Kidney epithelial cell (primary cell): ENCODE measurements around the gene TRIM2. TPM values are rescaled to one million over a fixed set of nuclear protein-coding genes. Genes with fewer than 3 reads are reported as not detected.

Experiments used
- DNase-seq: peaks from one replicate; pipeline ENCODE4 v3.0.0-alpha.2; 2010; ENCODE audit warnings: low read depth
- H3K27me3 ChIP-seq: 2 replicates; pipeline ENCODE4 v1.6.0; 2011; ENCODE audit warnings: low read length; ENCODE audit not compliant: control insufficient read depth, insufficient read depth
- H3K36me3 ChIP-seq: 2 replicates; pipeline ENCODE4 v1.5.1; 2011; ENCODE audit warnings: low read length; ENCODE audit not compliant: control insufficient read depth, insufficient read depth
- H3K4me3 ChIP-seq: 2 replicates; pipeline ENCODE4 v1.5.1; 2011; ENCODE audit warnings: low read depth, mild to moderate bottlenecking, control low read depth, low read length
- CTCF ChIP-seq: IDR thresholded peaks from 2 replicates; pipeline ENCODE4 v1.5.1; 2011; ENCODE audit warnings: mild to moderate bottlenecking, moderate library complexity, low read length, control low read depth, inconsistent platforms; ENCODE audit not compliant: insufficient read depth, poor library complexity, severe bottlenecking
- total RNA-seq: library from RNA; depleted of rRNA; stranded (reverse); fragments of >200 nt; gene quantifications from 2 replicates; pipeline ENCODE4 v1.2.3, GENCODE V29; 2015

TRIM2 gene
- total RNA-seq, 1 donor from 2014 or later: 83.2 TPM

GRCh38 chr4:153215921-153216320 is 11.7 kb downstream of the TRIM2 start:
- Histone ChIP-seq H3K36me3 (peaks cover 2% of the 10 kb centered on the region), H3K4me3 (no peak overlapping the region), H3K27me3 (no peaks in the 10 kb centered on the region)
- no peak for TF ChIP-seq CTCF
- DNase-seq: no peak

- H3K36me3 ChIP-seq: no peaks in the 10 kb centered on the region
- no peak for DNase-seq
- no peak for TF ChIP-seq CTCF
- no peaks in the 10 kb centered on the region for H3K27me3 ChIP-seq
- no peak overlapping the region for H3K4me3 ChIP-seq
Observed at GRCh38 chr4:153216546-153216945, 12.3 kb downstream of the TRIM2 start.

GRCh38 chr4:153217440-153217839 is 13.2 kb downstream of the TRIM2 start:
- Histone ChIP-seq H3K27me3 (no peaks in the 10 kb centered on the region), H3K36me3 (no peaks in the 10 kb centered on the region), H3K4me3 (no peak overlapping the region)
- no peak for DNase-seq
- TF ChIP-seq CTCF: no peak

GRCh38 chr4:153218961-153219360 is 14.7 kb downstream of the TRIM2 start:
- no peak for TF ChIP-seq CTCF
- Histone ChIP-seq H3K4me3 (no peak overlapping the region), H3K27me3 (no peaks in the 10 kb centered on the region), H3K36me3 (no peaks in the 10 kb centered on the region)
- DNase-seq: no peak

GRCh38 chr4:153220682-153221395 is 16.6 kb downstream of the TRIM2 start:
- no peak for TF ChIP-seq CTCF
- no peak for DNase-seq
- Histone ChIP-seq H3K27me3 (no peaks in the 10 kb centered on the region), H3K36me3 (no peaks in the 10 kb centered on the region), H3K4me3 (no peak overlapping the region)
